ENCODE data around the gene INSYN1.

DNA sequence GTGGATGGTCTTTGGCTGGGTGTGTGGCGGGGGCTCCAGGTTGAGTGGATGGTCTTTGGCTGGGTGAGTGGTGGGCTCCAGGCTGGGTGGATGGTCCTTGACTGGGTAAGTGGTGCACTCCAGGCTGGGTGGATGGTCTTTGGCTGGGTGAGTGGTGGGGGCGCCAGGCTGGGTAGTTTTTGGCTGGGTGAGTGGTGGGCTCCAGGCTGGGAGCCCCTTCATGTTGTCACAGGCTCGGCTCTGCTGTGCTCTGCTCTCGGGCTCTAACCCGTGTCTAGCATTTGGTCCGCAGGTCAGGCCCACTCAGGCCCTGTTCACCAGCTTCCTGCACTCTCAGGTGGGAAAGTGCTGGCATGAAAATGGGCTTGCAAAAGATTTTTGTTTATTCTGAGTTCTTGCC, 43.9 kb downstream of the INSYN1 start:
- TF ChIP-seq, protein P1, sequence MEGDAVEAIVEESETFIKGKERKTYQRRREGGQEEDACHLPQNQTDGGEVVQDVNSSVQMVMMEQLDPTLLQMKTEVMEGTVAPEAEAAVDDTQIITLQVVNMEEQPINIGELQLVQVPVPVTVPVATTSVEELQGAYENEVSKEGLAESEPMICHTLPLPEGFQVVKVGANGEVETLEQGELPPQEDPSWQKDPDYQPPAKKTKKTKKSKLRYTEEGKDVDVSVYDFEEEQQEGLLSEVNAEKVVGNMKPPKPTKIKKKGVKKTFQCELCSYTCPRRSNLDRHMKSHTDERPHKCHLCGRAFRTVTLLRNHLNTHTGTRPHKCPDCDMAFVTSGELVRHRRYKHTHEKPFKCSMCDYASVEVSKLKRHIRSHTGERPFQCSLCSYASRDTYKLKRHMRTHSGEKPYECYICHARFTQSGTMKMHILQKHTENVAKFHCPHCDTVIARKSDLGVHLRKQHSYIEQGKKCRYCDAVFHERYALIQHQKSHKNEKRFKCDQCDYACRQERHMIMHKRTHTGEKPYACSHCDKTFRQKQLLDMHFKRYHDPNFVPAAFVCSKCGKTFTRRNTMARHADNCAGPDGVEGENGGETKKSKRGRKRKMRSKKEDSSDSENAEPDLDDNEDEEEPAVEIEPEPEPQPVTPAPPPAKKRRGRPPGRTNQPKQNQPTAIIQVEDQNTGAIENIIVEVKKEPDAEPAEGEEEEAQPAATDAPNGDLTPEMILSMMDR (conservative IDR thresholded peaks at IDR 0.05; ENCODE audit: low read length): no peak
- no peak for TF ChIP-seq EZH2phosphoT487 (IDR thresholded peaks at IDR 0.05; ENCODE audit: borderline replicate concordance, low read depth, low read length)
